K562 (cell line): ENCODE data around the gene LEO1. TPM values are rescaled to one million over a fixed set of nuclear protein-coding genes. Genes with fewer than 3 reads are reported as not detected.

Source experiments
- FOXJ3 ChIP-seq: sonication (generic); formaldehyde crosslinking; IDR thresholded peaks from 2 replicates; pipeline ENCODE4 v1.4.0; 2020; ENCODE audit warnings: mild to moderate bottlenecking, missing genetic modification reagents
- FOXM1 ChIP-seq, 2 experiments: fragments of 450-650 bp in 1 of 2; sonication (generic) in 1 of 2; formaldehyde crosslinking in 1 of 2; IDR thresholded peaks; 2 replicates each; pipeline versions ENCODE4 v1.6.1 to v1.9.0; 2017 to 2022; ENCODE audit warnings: low read depth in 2 of 2, mild to moderate bottlenecking in 2 of 2, missing genetic modification reagents in 1 of 2, moderate library complexity in 1 of 2
- HMG20A ChIP-seq: fragments of 450-650 bp; formaldehyde crosslinking; conservative IDR thresholded peaks from 2 replicates; pipeline ENCODE4 v1.4.0; 2020; ENCODE audit warnings: mild to moderate bottlenecking, mixed read lengths
- HMG20B ChIP-seq: fragments of 250-450 bp; sonication (Bioruptor Pico); IDR thresholded peaks from 2 replicates; pipeline ENCODE4 v1.5.0; 2021; ENCODE audit warnings: mild to moderate bottlenecking
- KDM5B ChIP-seq: fragments of 200-600 bp; sonication (generic); IDR thresholded peaks from 2 replicates; pipeline ENCODE4 v1.6.1; 2012; ENCODE audit warnings: low read depth, mild to moderate bottlenecking, moderate library complexity, low read length, control low read depth, inconsistent platforms; ENCODE audit not compliant: insufficient replicate concordance
- KLF1 ChIP-seq: fragments of 450-650 bp; IDR thresholded peaks from 2 replicates; pipeline ENCODE4 v1.6.1; 2016; ENCODE audit warnings: missing genetic modification characterization, missing compliant biosample characterization
- MCM5 ChIP-seq: fragments of 450-650 bp; IDR thresholded peaks from 2 replicates; pipeline ENCODE4 v1.6.1; 2016; ENCODE audit warnings: low read depth
- PHF21A ChIP-seq: fragments of 450-650 bp; IDR thresholded peaks from 2 replicates; pipeline ENCODE4 v1.6.1; 2017; ENCODE audit warnings: low read depth, borderline replicate concordance
- POLR2AphosphoS2 ChIP-seq: IDR thresholded peaks from 2 replicates; pipeline ENCODE4 v1.6.1; 2012; ENCODE audit warnings: low read length, improper control_type of control experiment
- PTTG1 ChIP-seq: fragments of 450-650 bp; IDR thresholded peaks from 2 replicates; pipeline ENCODE4 v1.6.1; 2016; ENCODE audit warnings: low read depth, mild to moderate bottlenecking, missing genetic modification characterization, missing compliant biosample characterization
- RB1 ChIP-seq: fragments of 450-650 bp; IDR thresholded peaks from 2 replicates; pipeline ENCODE4 v1.6.1; 2017; ENCODE audit warnings: low read depth, mild to moderate bottlenecking
- THRAP3 ChIP-seq: fragments of 450-650 bp; IDR thresholded peaks from 2 replicates; pipeline ENCODE4 v1.6.1; 2016; ENCODE audit warnings: mild to moderate bottlenecking, inconsistent platforms, borderline replicate concordance
- ZBTB9 ChIP-seq: fragments of 450-650 bp; formaldehyde crosslinking; IDR thresholded peaks from 2 replicates; pipeline ENCODE4 v1.4.0; 2020; ENCODE audit warnings: mild to moderate bottlenecking, moderate library complexity
- polyA plus RNA-seq, 8 experiments: library from polyadenylated mRNA; depleted of rRNA in 4 of 8; stranded (reverse) in 5 of 8; unstranded in 3 of 8; fragments of >200 nt; fragmentation: Nextera tagmentation in 2 of 8; fragmentation: Illumina TruSeq in 1 of 8; extraction: Ambion mirVana in 2 of 8; extraction: Trizol in 1 of 8; gene quantifications; 2 replicates each; pipeline versions ENCODE4 v1.2.1 to v1.2.3, GENCODE V29; 2011 to 2014; ENCODE audit warnings: inconsistent platforms in 1 of 8, missing spikeins in 1 of 8
- total RNA-seq, 7 experiments: library from RNA; depleted of rRNA in 6 of 7; stranded (reverse); fragments of >200 nt in 6 of 7; fragmentation: Illumina TruSeq in 2 of 7; extraction: Trizol in 2 of 7; gene quantifications; 2 replicates each; pipeline versions ENCODE4 v1.2.1 to v1.2.3, GENCODE V29; 2011 to 2021; ENCODE audit warnings: low replicate concordance in 1 of 7
- TF ChIP-seq, protein P1 (sequence below): fragments of 200-800 bp; sonication (Bioruptor generic); IDR thresholded peaks from 2 replicates; pipeline ENCODE4 v1.6.1; 2016; ENCODE audit warnings: missing genetic modification characterization, missing compliant biosample characterization
- TF ChIP-seq, protein P2 (sequence below): conservative IDR thresholded peaks from 2 replicates; pipeline ENCODE4 v1.6.1; 2011; ENCODE audit warnings: low read depth, mild to moderate bottlenecking, low read length; ENCODE audit not compliant: control insufficient read depth

The LEO1 gene
- total and polyA plus RNA-seq, 9 of the 15 experiments (the other 6 are each of a cell fraction or from before 2014, with no cell fraction given): 8.4 to 48.3 (median 37.9) TPM

GRCh38 chr15:52010633-52011595 lies 39.3 kb upstream of the LEO1 start (continued):
- TF ChIP-seq, protein P1, sequence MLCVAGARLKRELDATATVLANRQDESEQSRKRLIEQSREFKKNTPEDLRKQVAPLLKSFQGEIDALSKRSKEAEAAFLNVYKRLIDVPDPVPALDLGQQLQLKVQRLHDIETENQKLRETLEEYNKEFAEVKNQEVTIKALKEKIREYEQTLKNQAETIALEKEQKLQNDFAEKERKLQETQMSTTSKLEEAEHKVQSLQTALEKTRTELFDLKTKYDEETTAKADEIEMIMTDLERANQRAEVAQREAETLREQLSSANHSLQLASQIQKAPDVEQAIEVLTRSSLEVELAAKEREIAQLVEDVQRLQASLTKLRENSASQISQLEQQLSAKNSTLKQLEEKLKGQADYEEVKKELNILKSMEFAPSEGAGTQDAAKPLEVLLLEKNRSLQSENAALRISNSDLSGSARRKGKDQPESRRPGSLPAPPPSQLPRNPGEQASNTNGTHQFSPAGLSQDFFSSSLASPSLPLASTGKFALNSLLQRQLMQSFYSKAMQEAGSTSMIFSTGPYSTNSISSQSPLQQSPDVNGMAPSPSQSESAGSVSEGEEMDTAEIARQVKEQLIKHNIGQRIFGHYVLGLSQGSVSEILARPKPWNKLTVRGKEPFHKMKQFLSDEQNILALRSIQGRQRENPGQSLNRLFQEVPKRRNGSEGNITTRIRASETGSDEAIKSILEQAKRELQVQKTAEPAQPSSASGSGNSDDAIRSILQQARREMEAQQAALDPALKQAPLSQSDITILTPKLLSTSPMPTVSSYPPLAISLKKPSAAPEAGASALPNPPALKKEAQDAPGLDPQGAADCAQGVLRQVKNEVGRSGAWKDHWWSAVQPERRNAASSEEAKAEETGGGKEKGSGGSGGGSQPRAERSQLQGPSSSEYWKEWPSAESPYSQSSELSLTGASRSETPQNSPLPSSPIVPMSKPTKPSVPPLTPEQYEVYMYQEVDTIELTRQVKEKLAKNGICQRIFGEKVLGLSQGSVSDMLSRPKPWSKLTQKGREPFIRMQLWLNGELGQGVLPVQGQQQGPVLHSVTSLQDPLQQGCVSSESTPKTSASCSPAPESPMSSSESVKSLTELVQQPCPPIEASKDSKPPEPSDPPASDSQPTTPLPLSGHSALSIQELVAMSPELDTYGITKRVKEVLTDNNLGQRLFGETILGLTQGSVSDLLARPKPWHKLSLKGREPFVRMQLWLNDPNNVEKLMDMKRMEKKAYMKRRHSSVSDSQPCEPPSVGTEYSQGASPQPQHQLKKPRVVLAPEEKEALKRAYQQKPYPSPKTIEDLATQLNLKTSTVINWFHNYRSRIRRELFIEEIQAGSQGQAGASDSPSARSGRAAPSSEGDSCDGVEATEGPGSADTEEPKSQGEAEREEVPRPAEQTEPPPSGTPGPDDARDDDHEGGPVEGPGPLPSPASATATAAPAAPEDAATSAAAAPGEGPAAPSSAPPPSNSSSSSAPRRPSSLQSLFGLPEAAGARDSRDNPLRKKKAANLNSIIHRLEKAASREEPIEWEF: no peak
- TF ChIP-seq, protein P2, sequence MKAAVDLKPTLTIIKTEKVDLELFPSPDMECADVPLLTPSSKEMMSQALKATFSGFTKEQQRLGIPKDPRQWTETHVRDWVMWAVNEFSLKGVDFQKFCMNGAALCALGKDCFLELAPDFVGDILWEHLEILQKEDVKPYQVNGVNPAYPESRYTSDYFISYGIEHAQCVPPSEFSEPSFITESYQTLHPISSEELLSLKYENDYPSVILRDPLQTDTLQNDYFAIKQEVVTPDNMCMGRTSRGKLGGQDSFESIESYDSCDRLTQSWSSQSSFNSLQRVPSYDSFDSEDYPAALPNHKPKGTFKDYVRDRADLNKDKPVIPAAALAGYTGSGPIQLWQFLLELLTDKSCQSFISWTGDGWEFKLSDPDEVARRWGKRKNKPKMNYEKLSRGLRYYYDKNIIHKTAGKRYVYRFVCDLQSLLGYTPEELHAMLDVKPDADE: no peak
- TF ChIP-seq PTTG1 (tag) (no peak), MCM5 (no peak), FOXJ3 (CRISPR knock-in tag) (no peak), RB1 (no peak), HMG20A (CRISPR knock-in tag) (no peak), THRAP3 (no peak), KLF1 (no peak), FOXM1 (IDR thresholded peaks at IDR 0.05; ENCODE audit: low read depth) (no peak), FOXM1 (CRISPR knock-in tag; IDR thresholded peaks at IDR 0.05; ENCODE audit: low read depth) (no peak), KDM5B (no peak), POLR2AphosphoS2 (no peak), HMG20B (CRISPR knock-in tag) (no peak), PHF21A (no peak), ZBTB9 (CRISPR knock-in tag) (no peak)
